Immature natural killer cell (primary cell): ENCODE results near the gene GDI1. TPM values are rescaled to one million over a fixed set of nuclear protein-coding genes. Genes with fewer than 3 reads are reported as not detected.

Experiments used
- DNase-seq, 3 donors: peaks; one replicate each; pipeline ENCODE4 v3.0.0; 2022; ENCODE audit warnings: mixed read lengths in 1 of 3
- H3K27ac Mint-ChIP-seq, 6 donors: one replicate each; pipeline ENCODE4 v1.8.0; 2020; ENCODE audit warnings: mixed read lengths in 6 of 6, mild to moderate bottlenecking in 5 of 6, inconsistent platforms in 4 of 6, moderate library complexity in 3 of 6
- H3K27me3 Mint-ChIP-seq, 3 donors: one replicate each; pipeline ENCODE4 v1.8.0; 2020 to 2021; ENCODE audit warnings: low read depth in 3 of 3, mild to moderate bottlenecking in 3 of 3, mixed read lengths in 3 of 3, moderate library complexity in 3 of 3, inconsistent platforms in 1 of 3
- H3K36me3 Mint-ChIP-seq, 3 donors: one replicate each; pipeline ENCODE4 v1.8.0; 2020; ENCODE audit warnings: mixed read lengths in 3 of 3, inconsistent platforms in 2 of 3, mild to moderate bottlenecking in 2 of 3
- H3K4me1 Mint-ChIP-seq, 2 donors: one replicate each; pipeline ENCODE4 v1.8.0; 2020; ENCODE audit warnings: inconsistent platforms in 2 of 2, mild to moderate bottlenecking in 2 of 2, mixed read lengths in 2 of 2, moderate library complexity in 1 of 2
- H3K4me3 Mint-ChIP-seq, 5 donors: one replicate each; pipeline ENCODE4 v1.8.0; 2020; ENCODE audit warnings: mild to moderate bottlenecking in 5 of 5, mixed read lengths in 5 of 5, inconsistent platforms in 3 of 5, moderate library complexity in 3 of 5
- H3K9me3 Mint-ChIP-seq, 6 donors: one replicate each; pipeline ENCODE4 v1.8.0; 2020; ENCODE audit warnings: mild to moderate bottlenecking in 6 of 6, mixed read lengths in 6 of 6, inconsistent platforms in 4 of 6, moderate library complexity in 3 of 6
- polyA plus RNA-seq, 3 donors: library from polyadenylated mRNA; unstranded; fragments of 300-500 nt; fragmentation: Illumina TruSeq; gene quantifications; one replicate each; pipeline ENCODE4 v1.2.3, GENCODE V29; 2021

The GDI1 gene
- polyA plus RNA-seq, 3 donors from 2014 or later = 20.9 to 37.8 (median 29.2) TPM

DNA sequence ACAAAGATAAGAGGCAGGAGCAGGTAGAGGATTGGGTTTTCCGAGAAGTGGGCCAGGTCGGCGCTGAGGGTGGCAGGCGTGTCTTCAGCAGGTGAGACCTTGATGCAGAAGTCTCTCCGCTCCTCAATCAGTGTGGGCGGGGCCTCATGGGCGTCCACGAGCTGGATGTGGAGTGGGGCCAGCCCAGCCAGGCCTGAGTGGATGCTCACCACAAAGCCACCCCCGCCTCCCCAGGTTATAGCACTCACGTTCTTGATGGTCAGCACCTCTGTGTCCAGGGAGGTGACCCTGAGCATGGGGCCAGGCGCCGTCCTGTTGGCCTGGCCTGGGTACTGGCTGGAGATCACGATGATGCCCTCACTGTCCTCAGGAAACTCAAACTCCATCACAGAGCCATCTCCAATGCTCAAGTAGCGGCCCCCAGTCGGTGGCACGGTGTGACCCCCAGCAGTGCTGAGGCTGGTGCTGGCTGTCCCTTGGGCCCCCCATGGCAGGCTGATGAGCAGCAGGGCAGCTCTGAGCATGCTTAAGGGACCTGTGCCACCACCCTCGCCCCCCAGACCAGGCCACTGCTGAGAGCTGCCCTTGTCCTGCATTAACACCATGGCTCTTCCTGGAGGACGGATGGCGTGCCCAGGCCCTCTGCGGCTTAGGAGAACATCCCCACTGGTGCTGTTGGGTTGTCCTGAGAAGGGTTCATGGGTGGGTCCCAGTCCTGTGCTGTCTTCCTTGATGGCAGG lies 51.6 kb downstream of the GDI1 start:
- H3K4me1 Mint-ChIP-seq = peaks cover 22 to 28% of the 10 kb centered on the region in 2 donors
- H3K4me3 Mint-ChIP-seq = peak overlapping the region; percentile 21 to 87 (median 57)
- no peaks in the 10 kb centered on the region for H3K36me3 Mint-ChIP-seq
- H3K9me3 Mint-ChIP-seq = no peaks in the 10 kb centered on the region
- no peak for DNase-seq
- peak overlapping the region; percentile 53 to 94 (median 84) for H3K27ac Mint-ChIP-seq
- H3K27me3 Mint-ChIP-seq = peaks cover 1 to 11% (median 6%) of the 10 kb centered on the region in 3 donors

DNA sequence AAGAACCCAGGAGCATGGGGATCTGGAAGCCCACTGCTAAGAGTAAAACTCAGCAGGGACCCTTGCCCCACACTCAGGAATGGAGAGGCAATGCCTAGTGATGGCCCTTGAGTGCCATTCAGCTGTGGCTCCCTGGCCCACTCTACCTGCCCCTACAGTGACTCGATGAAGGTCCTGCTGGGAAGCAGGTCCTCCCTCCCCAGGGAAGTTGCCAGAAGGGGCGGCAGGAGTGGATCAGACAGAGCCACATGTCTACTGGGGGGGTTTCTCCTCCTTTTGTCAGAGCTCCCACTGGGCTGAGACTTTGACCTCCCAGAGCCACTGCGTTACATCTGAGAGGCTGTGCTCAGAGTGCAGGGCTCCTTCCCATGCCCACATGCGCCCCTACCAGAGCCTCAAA lies 52.2 kb downstream of the GDI1 start:
- Mint-ChIP-seq H3K4me3 (peak overlapping the region; percentile 83 to 88 (median 87)), H3K9me3 (no peaks in the 10 kb centered on the region), H3K27me3 (peaks cover 1 to 11% (median 6%) of the 10 kb centered on the region in 3 donors), H3K36me3 (no peaks in the 10 kb centered on the region), H3K27ac (peak overlapping the region; percentile 87 to 95 (median 94)), H3K4me1 (peaks cover 22 to 28% of the 10 kb centered on the region in 2 donors)
- DNase-seq = no peak

DNA sequence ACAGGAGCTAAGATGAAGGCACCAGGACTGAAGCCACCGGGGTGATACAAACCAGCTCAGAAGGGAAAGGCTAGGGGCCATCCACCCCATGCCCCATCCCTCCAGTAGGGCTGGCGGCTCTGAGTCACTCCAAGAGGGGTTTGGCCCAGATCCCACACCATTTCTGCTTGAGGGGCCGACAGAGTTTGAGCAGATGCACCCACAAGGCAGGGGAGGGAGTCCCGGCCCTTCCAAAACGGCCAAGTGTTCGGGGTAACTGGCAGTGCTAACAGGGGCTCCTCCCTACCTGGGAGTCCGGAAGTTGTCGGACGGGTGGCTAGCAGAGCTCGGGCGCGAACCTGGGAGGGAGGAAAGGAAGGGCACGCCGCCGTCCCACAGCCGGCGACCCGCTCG lies 53.1 kb downstream of the GDI1 start:
- H3K36me3 Mint-ChIP-seq = no peaks in the 10 kb centered on the region
- peaks cover 22 to 28% of the 10 kb centered on the region in 2 donors for H3K4me1 Mint-ChIP-seq
- H3K27ac Mint-ChIP-seq = peak overlapping the region; percentile 87 to 95 (median 94)
- no peak for DNase-seq
- H3K4me3 Mint-ChIP-seq = peak overlapping the region; percentile 83 to 88 (median 87)
- H3K9me3 Mint-ChIP-seq = no peaks in the 10 kb centered on the region
- peaks cover 1 to 11% (median 6%) of the 10 kb centered on the region in 3 donors for H3K27me3 Mint-ChIP-seq

DNA sequence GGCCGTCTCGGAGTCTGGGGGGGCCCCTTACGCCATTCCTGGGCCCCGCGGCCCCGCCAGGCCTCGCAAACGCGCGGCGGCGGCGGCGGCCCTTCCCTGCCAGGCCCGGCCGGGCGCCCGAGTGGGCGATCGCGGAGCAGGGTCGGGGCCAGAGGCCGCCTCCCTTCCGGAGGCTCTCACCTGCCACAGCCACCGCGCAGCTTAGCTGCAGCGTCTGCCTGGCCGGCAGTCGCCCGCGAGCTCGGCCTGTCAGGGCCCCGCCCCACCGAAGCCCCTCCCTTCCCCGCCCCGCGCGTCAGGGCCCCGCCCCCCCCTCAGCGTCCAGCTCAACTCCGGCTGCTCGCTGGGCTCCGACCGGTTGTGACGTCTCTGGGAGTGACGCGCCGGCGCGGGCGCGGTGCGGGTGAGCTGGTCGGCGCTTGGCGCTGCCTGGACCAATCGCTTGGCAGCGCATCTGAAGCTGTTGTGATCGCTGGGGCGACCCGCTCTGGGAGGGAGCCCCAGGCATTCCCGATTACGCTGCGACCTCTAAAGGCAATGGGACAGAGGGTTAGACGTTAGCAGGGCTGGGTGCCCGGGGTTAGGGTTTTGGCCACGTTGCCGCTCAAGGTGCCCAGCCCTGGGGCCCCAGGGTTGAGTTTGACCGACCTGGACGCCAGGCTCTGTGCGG lies 53.6 kb downstream of the GDI1 start, which contains the start of gene SLC10A3:
SLC10A3 (minus strand) TSS at position 216 of the 670 bp plus-strand sequence. CDS start 1,689 bp downstream, outside the sequence.
- peaks cover 22 to 26% of the 10 kb centered on the region in 2 donors for H3K4me1 Mint-ChIP-seq
- peak within 1 kb of the TSS; percentile 90 to 97 (median 95) for H3K27ac Mint-ChIP-seq
- H3K27me3 Mint-ChIP-seq = peaks cover 1 to 11% (median 6%) of the 10 kb centered on the region in 3 donors
- no peaks in the 10 kb centered on the region for H3K9me3 Mint-ChIP-seq
- DNase-seq = peak; percentile 88 to 92 (median 90)
- peak within 1 kb of the TSS; percentile 86 to 88 (median 87) for H3K4me3 Mint-ChIP-seq
- no peaks in the 10 kb centered on the region for H3K36me3 Mint-ChIP-seq

Other genes with a start within 250 kb of the GDI1 start
- gene OPN1MW2, start 217.4 kb upstream of the GDI1 start, polyA plus RNA-seq = not detected
- under 1 TPM in 2 of 3 donors, not detected in 1; 0.16 to 0.19 TPM for gene OPN1MW3, start 179.6 kb upstream of the GDI1 start, polyA plus RNA-seq
- under 1 TPM in 1 of 3 donors, not detected in 2; 0.46 TPM for gene TEX28, start 142.0 kb upstream of the GDI1 start, polyA plus RNA-seq
- 100 to 1,000 TPM in 1 of 3 donors, 10 to 100 TPM in 2; 58.7 to 282 (median 69.8) TPM for gene TKTL1, start 141.4 kb upstream of the GDI1 start, polyA plus RNA-seq
- 1,000 to 10,000 TPM in 1 of 3 donors, 100 to 1,000 TPM in 2; 135 to 1,231 (median 241) TPM for gene FLNA, start 62.5 kb upstream of the GDI1 start, polyA plus RNA-seq
- 10 to 100 TPM; 27.2 to 31.2 (median 28.9) TPM for gene EMD, start 57.9 kb upstream of the GDI1 start, polyA plus RNA-seq
- gene RPL10, start 38.8 kb upstream of the GDI1 start, polyA plus RNA-seq = 1,000 to 10,000 TPM; 2,085 to 3,021 (median 2,819) TPM
- gene DNASE1L1, start 27.9 kb upstream of the GDI1 start, polyA plus RNA-seq = 10 to 100 TPM; 14.1 to 21.1 (median 17.8) TPM
- 10 to 100 TPM; 24.9 to 39.2 (median 32.4) TPM for gene TAFAZZIN, start 25.6 kb upstream of the GDI1 start, polyA plus RNA-seq
- 100 to 1,000 TPM in 2 of 3 donors, 10 to 100 TPM in 1; 98.3 to 193 (median 154) TPM for gene ATP6AP1, start 8.5 kb upstream of the GDI1 start, polyA plus RNA-seq
- 10 to 100 TPM; 45.2 to 63.3 (median 53.3) TPM for gene FAM50A, start 7.0 kb downstream of the GDI1 start, polyA plus RNA-seq
- gene PLXNA3, start 21.1 kb downstream of the GDI1 start, polyA plus RNA-seq = 1 to 10 TPM in 1 of 3 donors, under 1 TPM in 1, not detected in 1; 0.20 to 1.4 TPM
- gene LAGE3, start 42.1 kb downstream of the GDI1 start, polyA plus RNA-seq = 10 to 100 TPM; 30.5 to 65.0 (median 52.4) TPM
- 10 to 100 TPM; 56.3 to 68.9 (median 61.2) TPM for gene UBL4A, start 49.5 kb downstream of the GDI1 start, polyA plus RNA-seq
- gene SLC10A3, start 53.5 kb downstream of the GDI1 start, polyA plus RNA-seq = 100 to 1,000 TPM in 1 of 3 donors, 10 to 100 TPM in 2; 53.1 to 110 (median 91.1) TPM
- 10 to 100 TPM; 27.1 to 31.3 (median 30.1) TPM for gene FAM3A, start 79.1 kb downstream of the GDI1 start, polyA plus RNA-seq
- gene G6PD, start 109.7 kb downstream of the GDI1 start, polyA plus RNA-seq = 10 to 100 TPM; 10.5 to 24.9 (median 12.1) TPM
- gene IKBKG, start 110.5 kb downstream of the GDI1 start, polyA plus RNA-seq = 10 to 100 TPM; 41.4 to 69.4 (median 45.9) TPM
- gene CTAG1A, start 148.0 kb downstream of the GDI1 start, polyA plus RNA-seq = not detected
- gene CTAG1B, start 182.1 kb downstream of the GDI1 start, polyA plus RNA-seq = not detected
- not detected for gene CTAG2, start 216.4 kb downstream of the GDI1 start, polyA plus RNA-seq